ENCODE measurements around the gene CACNG3. TPM values are rescaled to one million over a fixed set of nuclear protein-coding genes. Genes with fewer than 3 reads are reported as not detected.

CACNG3 gene
- total RNA-seq, 3 donors from 2014 or later, result not detected

DNA sequence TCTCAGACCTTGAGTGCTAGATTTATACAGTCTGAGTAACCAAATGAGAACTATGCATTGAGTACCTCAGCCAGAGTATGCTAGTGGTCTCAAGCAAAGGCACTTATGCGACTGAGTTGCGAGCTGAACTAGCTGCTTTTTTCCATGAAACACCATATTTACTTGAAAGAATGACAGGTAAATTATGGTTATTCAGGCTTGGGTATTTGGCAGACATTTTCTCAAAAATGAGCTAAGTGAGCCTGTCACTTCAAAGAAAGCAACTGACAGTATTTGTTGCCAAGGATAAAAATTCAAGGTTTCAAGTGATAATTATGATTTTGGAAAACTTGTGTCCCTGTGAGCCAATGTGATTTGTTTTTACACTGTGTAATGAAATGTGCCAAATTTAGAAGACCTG, 19.3 kb downstream of the CACNG3 start:
- Histone ChIP-seq H3K4me1 (no peaks in the 10 kb centered on the region), H3K36me3 (no peaks in the 10 kb centered on the region), H3K9me3 (no peaks in the 10 kb centered on the region), H3K4me3 (no peak overlapping the region), H3K27me3 (peaks cover 0 to 3% of the 10 kb centered on the region in 2 donors), H3K27ac (no peak overlapping the region)
- no peak for DNase-seq (ENCODE audit: low spot score in 2 of 2)
- no peak for TF ChIP-seq POLR2A (IDR thresholded peaks at IDR 0.05)
- no peak for TF ChIP-seq POLR2AphosphoS5 (IDR thresholded peaks at IDR 0.05)
- TF ChIP-seq, protein P1, sequence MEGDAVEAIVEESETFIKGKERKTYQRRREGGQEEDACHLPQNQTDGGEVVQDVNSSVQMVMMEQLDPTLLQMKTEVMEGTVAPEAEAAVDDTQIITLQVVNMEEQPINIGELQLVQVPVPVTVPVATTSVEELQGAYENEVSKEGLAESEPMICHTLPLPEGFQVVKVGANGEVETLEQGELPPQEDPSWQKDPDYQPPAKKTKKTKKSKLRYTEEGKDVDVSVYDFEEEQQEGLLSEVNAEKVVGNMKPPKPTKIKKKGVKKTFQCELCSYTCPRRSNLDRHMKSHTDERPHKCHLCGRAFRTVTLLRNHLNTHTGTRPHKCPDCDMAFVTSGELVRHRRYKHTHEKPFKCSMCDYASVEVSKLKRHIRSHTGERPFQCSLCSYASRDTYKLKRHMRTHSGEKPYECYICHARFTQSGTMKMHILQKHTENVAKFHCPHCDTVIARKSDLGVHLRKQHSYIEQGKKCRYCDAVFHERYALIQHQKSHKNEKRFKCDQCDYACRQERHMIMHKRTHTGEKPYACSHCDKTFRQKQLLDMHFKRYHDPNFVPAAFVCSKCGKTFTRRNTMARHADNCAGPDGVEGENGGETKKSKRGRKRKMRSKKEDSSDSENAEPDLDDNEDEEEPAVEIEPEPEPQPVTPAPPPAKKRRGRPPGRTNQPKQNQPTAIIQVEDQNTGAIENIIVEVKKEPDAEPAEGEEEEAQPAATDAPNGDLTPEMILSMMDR (IDR thresholded peaks at IDR 0.05), result no peak
- intact Hi-C loops (cut with DNase I; ENCODE audit: low total_unique reads), result no loop called here

DNA sequence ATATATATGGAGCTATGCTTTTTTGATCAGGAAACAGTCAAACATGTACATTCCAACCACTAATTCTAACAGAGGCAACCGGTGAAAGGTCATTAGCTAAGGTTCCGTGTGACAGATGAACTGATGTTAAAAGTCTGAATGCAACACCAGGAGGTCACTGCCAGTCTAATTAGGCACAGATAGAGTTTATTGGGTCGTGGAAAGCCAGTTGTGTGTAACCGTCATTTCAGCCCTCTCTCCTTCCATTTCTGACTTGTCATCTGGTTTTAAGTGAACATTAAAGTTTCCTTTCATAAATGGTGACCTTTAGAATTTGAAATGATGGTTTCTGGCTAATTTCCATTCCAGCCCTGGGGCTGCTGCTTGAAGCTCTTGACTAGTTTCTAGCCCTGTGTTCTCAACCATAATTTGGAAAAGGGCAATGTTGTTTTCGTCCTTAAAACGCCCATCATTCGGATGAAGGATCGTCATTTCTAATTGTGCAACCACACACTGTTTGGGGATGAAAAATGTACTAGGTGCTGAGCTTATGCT, 23.9 kb downstream of the CACNG3 start:
- no peak overlapping the region for H3K27ac ChIP-seq
- H3K36me3 ChIP-seq, result no peaks in the 10 kb centered on the region
- no peaks in the 10 kb centered on the region for H3K9me3 ChIP-seq
- H3K4me1 ChIP-seq, result no peaks in the 10 kb centered on the region
- intact Hi-C loops (cut with DNase I; ENCODE audit: low total_unique reads), result no loop called here
- TF ChIP-seq POLR2A (IDR thresholded peaks at IDR 0.05), result no peak
- no peak for TF ChIP-seq POLR2AphosphoS5 (IDR thresholded peaks at IDR 0.05)
- TF ChIP-seq, protein P1 (IDR thresholded peaks at IDR 0.05), result no peak
- no peak overlapping the region for H3K4me3 ChIP-seq
- H3K27me3 ChIP-seq, result peaks cover 0 to 3% of the 10 kb centered on the region in 2 donors
- no peak for DNase-seq (ENCODE audit: low spot score in 2 of 2)

DNA sequence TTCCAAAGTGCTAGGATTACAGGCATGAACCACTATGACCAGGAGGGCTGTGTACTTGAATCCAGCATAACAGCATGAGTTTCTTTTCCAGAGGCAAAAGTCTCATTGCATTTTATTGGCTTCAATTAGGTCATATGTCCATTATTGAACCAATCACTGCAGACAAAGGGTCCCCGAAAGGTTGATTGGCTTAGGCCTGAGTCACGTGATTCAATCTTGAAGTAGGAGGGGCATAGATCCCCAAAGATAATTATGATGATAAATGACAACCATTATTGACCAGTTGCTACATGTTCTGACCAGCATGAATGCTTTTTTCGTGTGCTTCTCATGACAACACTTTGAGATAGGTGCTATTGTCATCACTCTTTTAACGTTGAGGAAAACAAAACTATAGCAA, 25.3 kb downstream of the CACNG3 start:
- H3K27me3 ChIP-seq, result peaks cover 0 to 3% of the 10 kb centered on the region in 2 donors
- H3K27ac ChIP-seq, result no peak overlapping the region
- intact Hi-C loops (cut with DNase I; ENCODE audit: low total_unique reads), result no loop called here
- no peak overlapping the region for H3K4me3 ChIP-seq
- H3K9me3 ChIP-seq, result no peaks in the 10 kb centered on the region
- TF ChIP-seq, protein P1 (IDR thresholded peaks at IDR 0.05), result no peak
- TF ChIP-seq POLR2AphosphoS5 (IDR thresholded peaks at IDR 0.05) (no peak), POLR2A (IDR thresholded peaks at IDR 0.05) (no peak)
- H3K4me1 ChIP-seq, result no peaks in the 10 kb centered on the region
- no peak for DNase-seq (ENCODE audit: low spot score in 2 of 2)
- H3K36me3 ChIP-seq, result no peaks in the 10 kb centered on the region

DNA sequence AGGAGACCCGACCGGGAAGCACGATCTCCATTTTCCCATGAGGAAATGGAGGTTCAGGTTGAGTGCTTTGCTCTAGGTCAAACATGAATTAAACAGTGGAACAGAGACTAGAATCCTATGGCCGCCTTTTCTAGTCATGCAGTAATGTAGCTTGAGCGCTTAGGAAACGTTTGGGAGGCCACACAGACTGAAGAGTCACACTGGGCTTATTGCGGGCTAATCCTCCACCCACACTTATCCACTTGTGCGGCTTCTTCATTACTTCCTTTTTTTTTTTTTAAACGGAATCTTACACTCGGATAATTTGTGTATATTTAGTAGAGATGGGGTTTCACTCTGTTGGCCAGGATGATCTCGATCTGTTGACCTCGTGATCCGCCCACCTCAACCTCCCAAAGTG, 26.0 kb downstream of the CACNG3 start:
- peaks cover 0 to 3% of the 10 kb centered on the region in 2 donors for H3K27me3 ChIP-seq
- no peak overlapping the region for H3K4me3 ChIP-seq
- TF ChIP-seq, protein P1 (IDR thresholded peaks at IDR 0.05), result no peak
- TF ChIP-seq POLR2AphosphoS5 (IDR thresholded peaks at IDR 0.05) (no peak), POLR2A (IDR thresholded peaks at IDR 0.05) (no peak)
- no peak overlapping the region for H3K27ac ChIP-seq
- no peaks in the 10 kb centered on the region for H3K36me3 ChIP-seq
- no peak for DNase-seq (ENCODE audit: low spot score in 2 of 2)
- H3K9me3 ChIP-seq, result no peaks in the 10 kb centered on the region
- intact Hi-C loops (cut with DNase I; ENCODE audit: low total_unique reads), result no loop called here
- no peaks in the 10 kb centered on the region for H3K4me1 ChIP-seq

DNA sequence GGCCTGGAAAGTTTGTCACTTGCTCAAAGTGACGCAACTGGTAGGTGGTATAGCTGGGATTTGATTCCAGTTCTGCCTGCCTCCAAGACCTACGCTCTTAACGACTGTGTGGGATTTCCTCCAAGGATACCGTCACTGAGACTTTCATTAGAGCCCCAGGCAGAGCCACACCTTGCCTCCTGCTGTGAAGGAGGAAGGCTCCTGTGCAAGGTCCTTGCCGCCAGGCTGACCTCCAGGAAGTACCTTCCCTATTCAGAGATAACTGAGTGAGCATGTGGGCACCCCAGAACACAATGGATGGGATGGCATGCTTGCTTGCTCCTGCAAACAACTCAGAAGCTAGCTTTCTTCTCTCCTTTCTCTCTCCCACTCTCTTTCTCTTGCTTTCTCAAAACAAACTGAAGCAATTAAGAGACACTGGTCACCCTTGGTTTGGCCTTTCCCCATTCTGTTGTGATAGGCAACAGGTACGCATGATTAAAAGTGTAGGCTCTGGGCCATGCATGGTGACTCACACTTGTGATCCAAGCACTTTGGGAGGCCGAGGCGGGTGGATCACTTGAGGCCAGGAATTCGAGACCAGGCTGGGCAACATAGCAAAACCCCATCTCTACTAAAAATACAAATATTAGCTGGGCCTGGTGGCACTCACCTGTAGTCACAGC, 30.7 kb downstream of the CACNG3 start:
- no peak for DNase-seq (ENCODE audit: low spot score in 2 of 2)
- Histone ChIP-seq H3K9me3 (peaks cover 0 to 10% of the 10 kb centered on the region in 2 donors), H3K4me1 (no peaks in the 10 kb centered on the region), H3K27me3 (no peaks in the 10 kb centered on the region), H3K4me3 (no peak overlapping the region), H3K27ac (no peak overlapping the region), H3K36me3 (no peaks in the 10 kb centered on the region)
- no peak for TF ChIP-seq POLR2AphosphoS5 (IDR thresholded peaks at IDR 0.05)
- TF ChIP-seq, protein P1 (IDR thresholded peaks at IDR 0.05), result no peak
- no peak for TF ChIP-seq POLR2A (IDR thresholded peaks at IDR 0.05)
- intact Hi-C loops (cut with DNase I; ENCODE audit: low total_unique reads), result no loop called here
